Measurements from ENCODE around the gene ZNF892.

ZNF892 gene

DNA sequence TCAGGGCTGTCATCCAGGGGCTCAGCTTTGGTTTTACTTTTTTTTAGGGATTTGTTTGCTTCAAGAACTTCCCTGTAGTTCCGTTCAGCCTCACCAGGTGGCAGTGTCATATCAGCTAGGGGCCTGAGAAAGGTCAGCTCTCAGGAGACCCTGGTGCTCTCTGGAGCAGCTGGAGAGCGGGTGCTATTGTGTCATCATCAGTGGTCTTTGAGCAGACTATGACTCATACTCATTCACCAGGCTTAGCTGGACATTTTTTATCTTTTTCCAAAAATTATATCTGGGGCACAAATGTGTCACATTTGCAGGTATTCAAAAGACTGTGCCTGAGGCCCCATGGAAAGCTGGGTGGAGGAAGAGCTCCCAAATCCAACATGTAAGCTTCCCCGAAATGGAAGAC is 24.4 kb downstream of the ZNF892 start:
- no peaks in the 10 kb centered on the region for H3K9me2 ChIP-seq (replicated peaks; ENCODE audit: low read depth, low read length)
- H4K20me1 ChIP-seq (ENCODE audit: insufficient read depth, low read length, poor library complexity, severe bottlenecking), result no peaks in the 10 kb centered on the region
- H3K4me1 ChIP-seq (ENCODE audit: insufficient read depth, low read length, poor library complexity, severe bottlenecking), result no peaks in the 10 kb centered on the region
- no peaks in the 10 kb centered on the region for H3K79me2 ChIP-seq (ENCODE audit: insufficient read depth, low read length)
- H3K4me3 ChIP-seq (ENCODE audit: low read length, poor library complexity, severe bottlenecking), result no peak overlapping the region
- no peaks in the 10 kb centered on the region for H3K36me3 ChIP-seq (ENCODE audit: insufficient read depth, low read length)
- TF ChIP-seq, protein P1, sequence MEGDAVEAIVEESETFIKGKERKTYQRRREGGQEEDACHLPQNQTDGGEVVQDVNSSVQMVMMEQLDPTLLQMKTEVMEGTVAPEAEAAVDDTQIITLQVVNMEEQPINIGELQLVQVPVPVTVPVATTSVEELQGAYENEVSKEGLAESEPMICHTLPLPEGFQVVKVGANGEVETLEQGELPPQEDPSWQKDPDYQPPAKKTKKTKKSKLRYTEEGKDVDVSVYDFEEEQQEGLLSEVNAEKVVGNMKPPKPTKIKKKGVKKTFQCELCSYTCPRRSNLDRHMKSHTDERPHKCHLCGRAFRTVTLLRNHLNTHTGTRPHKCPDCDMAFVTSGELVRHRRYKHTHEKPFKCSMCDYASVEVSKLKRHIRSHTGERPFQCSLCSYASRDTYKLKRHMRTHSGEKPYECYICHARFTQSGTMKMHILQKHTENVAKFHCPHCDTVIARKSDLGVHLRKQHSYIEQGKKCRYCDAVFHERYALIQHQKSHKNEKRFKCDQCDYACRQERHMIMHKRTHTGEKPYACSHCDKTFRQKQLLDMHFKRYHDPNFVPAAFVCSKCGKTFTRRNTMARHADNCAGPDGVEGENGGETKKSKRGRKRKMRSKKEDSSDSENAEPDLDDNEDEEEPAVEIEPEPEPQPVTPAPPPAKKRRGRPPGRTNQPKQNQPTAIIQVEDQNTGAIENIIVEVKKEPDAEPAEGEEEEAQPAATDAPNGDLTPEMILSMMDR (conservative IDR thresholded peaks at IDR 0.05; ENCODE audit: low read length), result peak; percentile 88
- no peak for TF ChIP-seq EZH2phosphoT487 (IDR thresholded peaks at IDR 0.05; ENCODE audit: borderline replicate concordance)
- no peak overlapping the region for H3K4me2 ChIP-seq (ENCODE audit: low read depth, low read length, poor library complexity, severe bottlenecking)
- no peak overlapping the region for H2AFZ ChIP-seq (ENCODE audit: low read length)
- no peaks in the 10 kb centered on the region for H3K9me3 ChIP-seq (ENCODE audit: insufficient read depth, low read depth, low read length)
- H3K9ac ChIP-seq (ENCODE audit: low read depth, low read length, poor library complexity, severe bottlenecking), result no peak overlapping the region
- H3K27me3 ChIP-seq (ENCODE audit: insufficient read depth, low read length, poor library complexity, severe bottlenecking), result no peaks in the 10 kb centered on the region
- H3F3A ChIP-seq (ENCODE audit: low read depth), result no peaks in the 10 kb centered on the region

DNA sequence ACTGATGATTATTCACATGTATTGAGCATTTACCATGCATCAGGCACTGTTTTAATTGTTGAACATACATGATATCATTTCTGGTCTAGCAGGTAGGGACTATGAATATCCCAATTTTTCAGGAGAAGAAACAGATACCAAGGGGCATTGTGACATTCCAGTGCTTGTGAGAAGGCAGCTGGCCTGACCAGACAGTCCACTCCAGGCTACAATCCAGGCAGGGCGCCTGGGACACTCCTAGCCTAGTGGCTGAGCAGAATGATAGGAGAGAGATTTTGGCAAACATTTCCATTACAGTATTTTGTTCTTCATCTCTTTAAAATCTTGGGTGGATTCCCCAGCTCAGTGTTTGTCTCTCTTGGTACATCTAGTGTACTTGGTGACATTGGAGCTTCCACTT is 24.9 kb downstream of the ZNF892 start:
- H3K9me3 ChIP-seq (ENCODE audit: insufficient read depth, low read depth, low read length), result no peaks in the 10 kb centered on the region
- H3K4me1 ChIP-seq (ENCODE audit: insufficient read depth, low read length, poor library complexity, severe bottlenecking), result no peaks in the 10 kb centered on the region
- H3K9ac ChIP-seq (ENCODE audit: low read depth, low read length, poor library complexity, severe bottlenecking), result no peak overlapping the region
- no peak overlapping the region for H3K4me3 ChIP-seq (ENCODE audit: low read length, poor library complexity, severe bottlenecking)
- no peaks in the 10 kb centered on the region for H4K20me1 ChIP-seq (ENCODE audit: insufficient read depth, low read length, poor library complexity, severe bottlenecking)
- H3K27me3 ChIP-seq (ENCODE audit: insufficient read depth, low read length, poor library complexity, severe bottlenecking), result no peaks in the 10 kb centered on the region
- no peak for TF ChIP-seq EZH2phosphoT487 (IDR thresholded peaks at IDR 0.05; ENCODE audit: borderline replicate concordance)
- H2AFZ ChIP-seq (ENCODE audit: low read length), result no peak overlapping the region
- H3K9me2 ChIP-seq (replicated peaks; ENCODE audit: low read depth, low read length), result no peaks in the 10 kb centered on the region
- H3K79me2 ChIP-seq (ENCODE audit: insufficient read depth, low read length), result no peaks in the 10 kb centered on the region
- H3K36me3 ChIP-seq (ENCODE audit: insufficient read depth, low read length), result no peaks in the 10 kb centered on the region
- H3K4me2 ChIP-seq (ENCODE audit: low read depth, low read length, poor library complexity, severe bottlenecking), result no peak overlapping the region
- H3F3A ChIP-seq (ENCODE audit: low read depth), result no peaks in the 10 kb centered on the region

DNA sequence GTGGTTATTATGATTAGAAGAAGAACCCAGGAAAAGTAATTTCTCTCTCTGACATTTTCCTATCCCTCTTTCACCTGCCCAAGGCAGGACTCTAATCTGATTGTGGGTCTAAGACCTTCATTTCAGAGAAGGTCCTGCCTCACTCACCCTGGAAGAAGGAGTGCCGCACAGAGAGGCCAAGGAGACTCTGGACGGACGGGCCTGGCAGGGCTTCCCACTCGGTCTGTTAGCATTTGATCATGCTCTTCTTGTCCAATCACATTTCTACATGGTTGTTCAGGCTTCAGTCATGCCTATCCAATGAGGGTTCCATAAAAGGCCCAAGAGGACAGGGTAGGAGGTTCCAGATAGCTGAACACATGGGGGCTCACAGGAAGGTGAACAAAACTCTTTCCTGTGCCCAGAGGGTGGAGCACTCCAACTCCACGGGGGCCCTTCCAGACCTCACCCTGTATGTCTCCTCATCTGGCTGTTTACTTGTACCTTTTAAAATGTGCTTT is 27.0 kb downstream of the ZNF892 start:
- H3K9me3 ChIP-seq (ENCODE audit: insufficient read depth, low read depth, low read length), result peaks cover 2% of the 10 kb centered on the region; the same call in 1 of the 2 replicates
- H3K4me2 ChIP-seq (ENCODE audit: low read depth, low read length, poor library complexity, severe bottlenecking), result no peak overlapping the region
- no peak overlapping the region for H2AFZ ChIP-seq (ENCODE audit: low read length)
- H4K20me1 ChIP-seq (ENCODE audit: insufficient read depth, low read length, poor library complexity, severe bottlenecking), result no peaks in the 10 kb centered on the region
- no peaks in the 10 kb centered on the region for H3K36me3 ChIP-seq (ENCODE audit: insufficient read depth, low read length)
- no peaks in the 10 kb centered on the region for H3K4me1 ChIP-seq (ENCODE audit: insufficient read depth, low read length, poor library complexity, severe bottlenecking)
- H3K4me3 ChIP-seq (ENCODE audit: low read length, poor library complexity, severe bottlenecking), result no peak overlapping the region
- no peak overlapping the region for H3K9ac ChIP-seq (ENCODE audit: low read depth, low read length, poor library complexity, severe bottlenecking)
- H3K9me2 ChIP-seq (replicated peaks; ENCODE audit: low read depth, low read length), result no peaks in the 10 kb centered on the region
- no peaks in the 10 kb centered on the region for H3F3A ChIP-seq (ENCODE audit: low read depth)
- H3K79me2 ChIP-seq (ENCODE audit: insufficient read depth, low read length), result no peaks in the 10 kb centered on the region
- TF ChIP-seq, protein P1 (conservative IDR thresholded peaks at IDR 0.05; ENCODE audit: low read length), result no peak
- TF ChIP-seq EZH2phosphoT487 (IDR thresholded peaks at IDR 0.05; ENCODE audit: borderline replicate concordance), result no peak
- no peaks in the 10 kb centered on the region for H3K27me3 ChIP-seq (ENCODE audit: insufficient read depth, low read length, poor library complexity, severe bottlenecking)

DNA sequence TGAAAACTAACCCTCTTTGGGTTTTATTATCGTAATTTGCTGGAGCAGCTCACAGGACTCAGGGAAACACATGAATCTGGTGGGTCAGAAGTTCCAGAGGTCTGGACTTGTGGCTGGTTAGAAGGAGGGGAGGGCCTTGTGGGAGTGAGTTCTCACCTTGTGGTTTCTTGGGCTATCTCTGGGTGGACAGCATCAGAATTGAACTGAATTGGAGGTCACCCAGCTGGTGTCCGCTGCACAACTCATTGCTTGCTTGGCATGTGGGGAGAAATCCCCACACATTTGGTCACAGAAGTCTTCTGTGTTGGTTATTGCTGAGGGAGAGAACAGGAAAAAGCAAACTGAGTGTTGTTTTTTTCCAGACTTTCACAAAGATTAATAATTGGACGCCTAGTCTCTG is 27.5 kb downstream of the ZNF892 start:
- H3K79me2 ChIP-seq (ENCODE audit: insufficient read depth, low read length), result no peaks in the 10 kb centered on the region
- H3K4me3 ChIP-seq (ENCODE audit: low read length, poor library complexity, severe bottlenecking), result no peak overlapping the region
- H3K36me3 ChIP-seq (ENCODE audit: insufficient read depth, low read length), result no peaks in the 10 kb centered on the region
- no peak overlapping the region for H2AFZ ChIP-seq (ENCODE audit: low read length)
- no peak overlapping the region for H3K4me2 ChIP-seq (ENCODE audit: low read depth, low read length, poor library complexity, severe bottlenecking)
- no peaks in the 10 kb centered on the region for H3K27me3 ChIP-seq (ENCODE audit: insufficient read depth, low read length, poor library complexity, severe bottlenecking)
- peaks cover 2% of the 10 kb centered on the region; the same call in 1 of the 2 replicates for H3K9me3 ChIP-seq (ENCODE audit: insufficient read depth, low read depth, low read length)
- no peak overlapping the region for H3K9ac ChIP-seq (ENCODE audit: low read depth, low read length, poor library complexity, severe bottlenecking)
- TF ChIP-seq, protein P1 (conservative IDR thresholded peaks at IDR 0.05; ENCODE audit: low read length), result no peak
- TF ChIP-seq EZH2phosphoT487 (IDR thresholded peaks at IDR 0.05; ENCODE audit: borderline replicate concordance), result no peak
- no peaks in the 10 kb centered on the region for H4K20me1 ChIP-seq (ENCODE audit: insufficient read depth, low read length, poor library complexity, severe bottlenecking)
- no peaks in the 10 kb centered on the region for H3F3A ChIP-seq (ENCODE audit: low read depth)
- no peaks in the 10 kb centered on the region for H3K9me2 ChIP-seq (replicated peaks; ENCODE audit: low read depth, low read length)
- no peaks in the 10 kb centered on the region for H3K4me1 ChIP-seq (ENCODE audit: insufficient read depth, low read length, poor library complexity, severe bottlenecking)

All from Loucy (cell line).